A549 (cell line): ENCODE data around the gene GAREM1. TPM values are rescaled to one million over a fixed set of nuclear protein-coding genes. Genes with fewer than 3 reads are reported as not detected.

Source experiments
- ATAC-seq, 2 experiments: fragments of 200-7000 bp in 1 of 2; fragments of >200 bp in 1 of 2; cut with Nextera tagmentation in 1 of 2; cut with Tn5 transposase in 1 of 2; 3 replicates each; pipeline versions ENCODE4 v1.8.0 to v1.9.1; 2018 to 2020; ENCODE audit warnings: mild to moderate bottlenecking in 1 of 2, moderate library complexity in 1 of 2
- CTCF ChIA-PET: fragments of 300-600 bp; sonication (Branson Sonifier 250); formaldehyde crosslinking; extraction: SDS; loops from one replicate; lab custom pipeline; 2021; ENCODE audit warnings: antibody characterized with exemption, inconsistent platforms; lab: Yijun Ruan, JAX
- POLR2A ChIA-PET: fragments of 350-600 bp; formaldehyde crosslinking; extraction: SDS; loops from one replicate; lab custom pipeline; 2021; ENCODE audit warnings: antibody characterized with exemption, inconsistent platforms; lab: Yijun Ruan, JAX
- DNase-seq, 2 experiments: peaks; one replicate each; pipeline versions ENCODE4 v3.0.0 to v3.0.0-alpha.2; 2011 to 2016; ENCODE audit warnings: low read depth in 1 of 2, low spot score in 1 of 2
- FAIRE-seq: peaks from 2 replicates; lab custom pipeline; 2011; peaks lifted over from hg19 to GRCh38; lab: Jason Lieb, UNC
- H3K27ac ChIP-seq, 2 experiments: fragments of >200 bp; sonication (Bioruptor Twin); formaldehyde crosslinking; 3 replicates each; pipeline ENCODE4 v1.5.1; 2016 to 2017
- H3K4me1 ChIP-seq: fragments of >200 bp; sonication (Bioruptor Twin); formaldehyde crosslinking; 3 replicates; pipeline ENCODE4 v1.6.1; 2016
- H3K4me2 ChIP-seq: fragments of >200 bp; sonication (Bioruptor Twin); formaldehyde crosslinking; 3 replicates; pipeline ENCODE4 v1.6.1; 2016
- H3K4me3 ChIP-seq: fragments of >200 bp; sonication (Bioruptor Twin); formaldehyde crosslinking; 3 replicates; pipeline ENCODE4 v1.5.1; 2016
- H3K9me3 ChIP-seq: fragments of >200 bp; sonication (Bioruptor Twin); formaldehyde crosslinking; 3 replicates; pipeline ENCODE4 v1.6.1; 2016
- CBX2 ChIP-seq: fragments of 200-600 bp; sonication (generic); IDR thresholded peaks from 2 replicates; pipeline ENCODE4 v1.6.1; 2016; ENCODE audit warnings: low read depth, mild to moderate bottlenecking, borderline replicate concordance
- CBX8 ChIP-seq: fragments of 200-600 bp; sonication (generic); IDR thresholded peaks from 2 replicates; pipeline ENCODE4 v1.6.1; 2016
- E2F6 ChIP-seq: IDR thresholded peaks from 2 replicates; pipeline ENCODE4 v1.6.1; 2012; ENCODE audit warnings: low read depth, borderline replicate concordance
- EHF ChIP-seq: fragments of 250-450 bp; sonication (Bioruptor Pico); IDR thresholded peaks from 2 replicates; pipeline ENCODE4 v1.5.0; 2020; ENCODE audit warnings: mild to moderate bottlenecking
- GATA3 ChIP-seq: IDR thresholded peaks from 2 replicates; pipeline ENCODE4 v1.6.1; 2012; ENCODE audit warnings: borderline replicate concordance
- HOXA7 ChIP-seq: fragments of 250-450 bp; sonication (Bioruptor Pico); IDR thresholded peaks from 2 replicates; pipeline ENCODE4 v1.5.0; 2020; ENCODE audit warnings: mild to moderate bottlenecking, moderate library complexity
- HOXB5 ChIP-seq: fragments of 250-450 bp; sonication (Bioruptor Pico); IDR thresholded peaks from 2 replicates; pipeline ENCODE4 v1.5.0; 2020; ENCODE audit warnings: mild to moderate bottlenecking, moderate library complexity
- JUNB ChIP-seq: fragments of >200 bp; sonication (Bioruptor Twin); formaldehyde crosslinking; IDR thresholded peaks from 2 replicates; pipeline ENCODE4 v1.6.1; 2016
- KDM1A ChIP-seq: fragments of 200-600 bp; sonication (generic); IDR thresholded peaks from 2 replicates; pipeline ENCODE4 v1.6.1; 2016; ENCODE audit warnings: low read depth, mild to moderate bottlenecking
- KDM5A ChIP-seq: fragments of 200-600 bp; sonication (generic); IDR thresholded peaks from 2 replicates; pipeline ENCODE4 v1.6.1; 2016; ENCODE audit warnings: antibody characterized with exemption, mild to moderate bottlenecking
- PBX3 ChIP-seq: IDR thresholded peaks from 2 replicates; pipeline ENCODE4 v1.6.1; 2012
- POLR2A ChIP-seq: IDR thresholded peaks from 2 replicates; pipeline ENCODE4 v1.6.1; 2012; ENCODE audit warnings: mild to moderate bottlenecking, low read length
- POLR2AphosphoS2 ChIP-seq: conservative IDR thresholded peaks from 2 replicates; pipeline ENCODE4 v1.6.1; 2012; ENCODE audit warnings: low read length, improper control_type of control experiment, inconsistent platforms
- RCOR1 ChIP-seq: fragments of 150-350 bp; IDR thresholded peaks from 2 replicates; pipeline ENCODE4 v1.6.1; 2014; ENCODE audit warnings: antibody characterized with exemption, low read length, low read depth
- SMC3 ChIP-seq: fragments of >200 bp; sonication (Bioruptor Twin); formaldehyde crosslinking; IDR thresholded peaks from 3 replicates; pipeline ENCODE4 v1.6.1; 2018; ENCODE audit warnings: inconsistent platforms
- ZFP36 ChIP-seq: fragments of 450-650 bp; IDR thresholded peaks from 2 replicates; pipeline ENCODE4 v1.6.1; 2014; ENCODE audit warnings: borderline replicate concordance; ENCODE audit not compliant: partially characterized antibody
- ZNF302 ChIP-seq: fragments of 250-450 bp; sonication (Bioruptor Pico); IDR thresholded peaks from 2 replicates; pipeline ENCODE4 v1.9.0; 2021; ENCODE audit warnings: inconsistent platforms, mild to moderate bottlenecking, moderate library complexity
- ZSCAN20 ChIP-seq: fragments of 250-450 bp; sonication (Bioruptor Pico); IDR thresholded peaks from 2 replicates; pipeline ENCODE4 v1.8.0; 2022; ENCODE audit warnings: mild to moderate bottlenecking, moderate library complexity
- WGBS: methylation state at CpG from one replicate; pipeline ENCODE4 v1.1.6; 2017; ENCODE audit errors: missing lambda C conversion rate; 5-methylcytosine and 5-hydroxymethylcytosine counted together
- polyA plus RNA-seq, 4 experiments: library from polyadenylated mRNA; depleted of rRNA in 3 of 4; stranded (reverse); fragments of >200 nt; fragmentation: RNase III in 1 of 4; extraction: RNeasy Plus Mini Kit Qiagen cat#74134 plus additional on column Dnase treatment in 1 of 4; gene quantifications; 2 replicates in 3 of 4; 3 replicates in 1 of 4; pipeline ENCODE4 v1.2.3, GENCODE V29; 2011 to 2017
- TF ChIP-seq, protein P1 (sequence below): fragments of 200-600 bp; sonication (generic); IDR thresholded peaks from 2 replicates; pipeline ENCODE4 v1.6.1; 2016; ENCODE audit warnings: antibody characterized with exemption, mild to moderate bottlenecking, moderate library complexity
- TF ChIP-seq, protein P2 (sequence below): fragments of >200 bp; sonication (Bioruptor Twin); formaldehyde crosslinking; IDR thresholded peaks from 3 replicates; pipeline ENCODE4 v1.6.1; 2016
- TF ChIP-seq, protein P3 (sequence below): IDR thresholded peaks from 2 replicates; pipeline ENCODE4 v1.6.1; 2012

Gene GAREM1
- polyA plus RNA-seq, 2 of the 4 experiments (the other 2 are of a cell fraction) = 1.3 to 5.0 TPM

GRCh38 chr18:32252141-32252860 is 218.4 kb downstream of the GAREM1 start:
- FAIRE-seq (no peak), ATAC-seq (no peak), DNase-seq (no peak)
- Histone ChIP-seq H3K9me3 (no peaks in the 10 kb centered on the region), H3K4me1 (no peaks in the 10 kb centered on the region), H3K4me2 (no peak overlapping the region), H3K27ac (no peak overlapping the region), H3K4me3 (no peak overlapping the region)
- TF ChIP-seq ZNF302 (CRISPR knock-in tag) (no peak), SMC3 (no peak), POLR2AphosphoS2 (no peak), RCOR1 (no peak), JUNB (no peak), ZSCAN20 (CRISPR knock-in tag) (no peak), E2F6 (no peak), POLR2A (no peak), GATA3 (no peak), KDM1A (no peak)
- TF ChIP-seq, protein P1, sequence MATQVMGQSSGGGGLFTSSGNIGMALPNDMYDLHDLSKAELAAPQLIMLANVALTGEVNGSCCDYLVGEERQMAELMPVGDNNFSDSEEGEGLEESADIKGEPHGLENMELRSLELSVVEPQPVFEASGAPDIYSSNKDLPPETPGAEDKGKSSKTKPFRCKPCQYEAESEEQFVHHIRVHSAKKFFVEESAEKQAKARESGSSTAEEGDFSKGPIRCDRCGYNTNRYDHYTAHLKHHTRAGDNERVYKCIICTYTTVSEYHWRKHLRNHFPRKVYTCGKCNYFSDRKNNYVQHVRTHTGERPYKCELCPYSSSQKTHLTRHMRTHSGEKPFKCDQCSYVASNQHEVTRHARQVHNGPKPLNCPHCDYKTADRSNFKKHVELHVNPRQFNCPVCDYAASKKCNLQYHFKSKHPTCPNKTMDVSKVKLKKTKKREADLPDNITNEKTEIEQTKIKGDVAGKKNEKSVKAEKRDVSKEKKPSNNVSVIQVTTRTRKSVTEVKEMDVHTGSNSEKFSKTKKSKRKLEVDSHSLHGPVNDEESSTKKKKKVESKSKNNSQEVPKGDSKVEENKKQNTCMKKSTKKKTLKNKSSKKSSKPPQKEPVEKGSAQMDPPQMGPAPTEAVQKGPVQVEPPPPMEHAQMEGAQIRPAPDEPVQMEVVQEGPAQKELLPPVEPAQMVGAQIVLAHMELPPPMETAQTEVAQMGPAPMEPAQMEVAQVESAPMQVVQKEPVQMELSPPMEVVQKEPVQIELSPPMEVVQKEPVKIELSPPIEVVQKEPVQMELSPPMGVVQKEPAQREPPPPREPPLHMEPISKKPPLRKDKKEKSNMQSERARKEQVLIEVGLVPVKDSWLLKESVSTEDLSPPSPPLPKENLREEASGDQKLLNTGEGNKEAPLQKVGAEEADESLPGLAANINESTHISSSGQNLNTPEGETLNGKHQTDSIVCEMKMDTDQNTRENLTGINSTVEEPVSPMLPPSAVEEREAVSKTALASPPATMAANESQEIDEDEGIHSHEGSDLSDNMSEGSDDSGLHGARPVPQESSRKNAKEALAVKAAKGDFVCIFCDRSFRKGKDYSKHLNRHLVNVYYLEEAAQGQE = no peak
- TF ChIP-seq, protein P2, sequence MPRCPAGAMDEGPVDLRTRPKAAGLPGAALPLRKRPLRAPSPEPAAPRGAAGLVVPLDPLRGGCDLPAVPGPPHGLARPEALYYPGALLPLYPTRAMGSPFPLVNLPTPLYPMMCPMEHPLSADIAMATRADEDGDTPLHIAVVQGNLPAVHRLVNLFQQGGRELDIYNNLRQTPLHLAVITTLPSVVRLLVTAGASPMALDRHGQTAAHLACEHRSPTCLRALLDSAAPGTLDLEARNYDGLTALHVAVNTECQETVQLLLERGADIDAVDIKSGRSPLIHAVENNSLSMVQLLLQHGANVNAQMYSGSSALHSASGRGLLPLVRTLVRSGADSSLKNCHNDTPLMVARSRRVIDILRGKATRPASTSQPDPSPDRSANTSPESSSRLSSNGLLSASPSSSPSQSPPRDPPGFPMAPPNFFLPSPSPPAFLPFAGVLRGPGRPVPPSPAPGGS = no peak
- TF ChIP-seq, protein P3, sequence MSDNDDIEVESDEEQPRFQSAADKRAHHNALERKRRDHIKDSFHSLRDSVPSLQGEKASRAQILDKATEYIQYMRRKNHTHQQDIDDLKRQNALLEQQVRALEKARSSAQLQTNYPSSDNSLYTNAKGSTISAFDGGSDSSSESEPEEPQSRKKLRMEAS = no peak
- ChIA-PET CTCF (interaction anchor here (0.8 to 1.2 kb wide), 4 partner anchors 19 to 297 kb away, joined by 3 to 7 read pairs (median 3); partner anchors contain the start of gene GAREM1), POLR2A (no interaction called here)
- WGBS = 21% methylated on average over 8 of the region's 8 CpGs

DNA sequence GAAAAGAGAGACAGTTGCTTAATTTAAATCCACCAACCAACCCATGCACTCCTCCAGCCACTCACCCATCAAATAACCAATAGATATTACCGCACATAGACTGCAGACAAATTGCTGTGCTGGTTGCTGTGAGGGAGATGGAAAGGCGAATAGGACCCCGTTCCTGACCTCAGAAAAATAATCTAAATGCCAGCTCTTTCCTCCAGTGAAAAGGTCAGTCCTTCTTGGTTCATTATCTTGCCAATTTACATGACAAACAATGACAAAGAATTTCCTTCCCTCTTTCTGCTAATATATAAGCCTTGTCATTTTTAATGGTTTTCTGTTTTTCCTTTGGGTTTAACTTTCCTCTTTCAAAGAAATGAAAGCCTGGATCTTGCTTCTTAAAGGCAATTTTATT is 219.2 kb downstream of the GAREM1 start:
- 52% methylated on average over 3 of the region's 3 CpGs for WGBS
- FAIRE-seq (no peak), DNase-seq (no peak), ATAC-seq (no peak)
- no peak for TF ChIP-seq KDM5A
- no peak for TF ChIP-seq ZFP36
- no peak for TF ChIP-seq CBX8
- TF ChIP-seq ZNF302 (CRISPR knock-in tag) = no peak
- no peak for TF ChIP-seq EHF (CRISPR knock-in tag)
- no peak for TF ChIP-seq HOXB5 (CRISPR knock-in tag)
- no peak for TF ChIP-seq PBX3
- TF ChIP-seq HOXA7 (CRISPR knock-in tag) = no peak
- no peak for TF ChIP-seq CBX2
- no peak for TF ChIP-seq RCOR1
- H3K4me2 ChIP-seq = no peak overlapping the region
- H3K4me1 ChIP-seq = no peaks in the 10 kb centered on the region
- H3K9me3 ChIP-seq = no peaks in the 10 kb centered on the region
- H3K4me3 ChIP-seq = no peak overlapping the region
- ChIA-PET POLR2A (no interaction called here), CTCF (interaction anchor here (0.8 to 0.9 kb wide), 2 partner anchors 93 to 298 kb away, joined by 3 read pairs; no protein-coding TSS in a partner anchor)
- no peak overlapping the region for H3K27ac ChIP-seq
